Activated T-cell treated with anti-CD3 and anti-CD28 coated beads, Interleukin-2, amount 50 U/mL, for 72 hours (primary cell): ENCODE results near the gene FGF2. TPM values are rescaled to one million over a fixed set of nuclear protein-coding genes. Genes with fewer than 3 reads are reported as not detected.

ENCODE experiments used
- ATAC-seq, 2 donors: fragments of 150-1000 bp; cut with Tn5 transposase; replicated peaks in 1 of 2; 2 replicates each; pipeline ENCODE4 v1.10.0; 2021; ENCODE audit warnings: moderate library complexity in 2 of 2, mild to moderate bottlenecking in 1 of 2
- DNase-seq, 2 donors: peaks; one replicate each; pipeline ENCODE4 v3.0.0; 2021 to 2022; ENCODE audit warnings: mixed read lengths in 1 of 2
- H3K27ac Mint-ChIP-seq: one replicate; pipeline ENCODE4 v1.8.0; 2022; ENCODE audit warnings: mild to moderate bottlenecking, moderate library complexity, mixed read lengths
- H3K27me3 Mint-ChIP-seq: one replicate; pipeline ENCODE4 v1.8.0; 2022; ENCODE audit warnings: low read depth, mixed read lengths
- H3K36me3 Mint-ChIP-seq, 2 donors: one replicate each; pipeline ENCODE4 v1.8.0; 2022; ENCODE audit warnings: mixed read lengths in 2 of 2, mild to moderate bottlenecking in 1 of 2; ENCODE audit not compliant: insufficient read depth in 2 of 2
- H3K4me1 Mint-ChIP-seq: one replicate; pipeline ENCODE4 v1.8.0; 2022; ENCODE audit warnings: low read depth, mixed read lengths
- H3K4me3 Mint-ChIP-seq, 2 donors: one replicate each; pipeline ENCODE4 v1.8.0; 2022; ENCODE audit warnings: mild to moderate bottlenecking in 2 of 2, mixed read lengths in 2 of 2, moderate library complexity in 2 of 2
- H3K9me3 Mint-ChIP-seq, 2 donors: one replicate each; pipeline ENCODE4 v1.8.0; 2022; ENCODE audit warnings: mixed read lengths in 2 of 2
- total RNA-seq, 2 donors: library from RNA; stranded (reverse); gene quantifications; one replicate each; pipeline ENCODE4 v1.2.3, GENCODE V29; 2022

The FGF2 gene
- total RNA-seq, 2 donors from 2014 or later, result 2.7 to 4.8 TPM

DNA sequence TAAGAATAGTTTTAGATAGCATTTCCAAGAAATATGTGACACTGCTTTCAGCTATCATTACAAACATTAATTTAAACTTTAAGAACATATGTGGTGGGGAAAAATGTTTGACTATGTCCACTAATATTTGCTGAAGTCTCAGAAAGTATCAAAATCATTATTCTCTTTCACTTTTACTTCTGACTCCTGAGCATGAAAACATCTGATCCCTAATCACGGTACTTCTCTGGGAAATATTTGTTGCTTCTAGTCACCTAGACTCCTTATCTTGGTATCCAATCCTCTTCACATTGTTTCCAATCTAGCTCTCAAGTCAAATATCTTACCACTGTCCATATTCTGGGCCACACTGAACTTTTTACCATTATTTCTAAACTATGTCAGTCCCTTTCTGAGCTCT, 85.0 kb downstream of the FGF2 start:
- no peak for DNase-seq
- Mint-ChIP-seq H3K4me3 (no peak overlapping the region), H3K27me3 (no peaks in the 10 kb centered on the region), H3K36me3 (peaks cover 0 to 2% of the 10 kb centered on the region in 2 donors), H3K4me1 (no peaks in the 10 kb centered on the region), H3K27ac (no peak overlapping the region), H3K9me3 (no peaks in the 10 kb centered on the region)
- ATAC-seq, result no peak

DNA sequence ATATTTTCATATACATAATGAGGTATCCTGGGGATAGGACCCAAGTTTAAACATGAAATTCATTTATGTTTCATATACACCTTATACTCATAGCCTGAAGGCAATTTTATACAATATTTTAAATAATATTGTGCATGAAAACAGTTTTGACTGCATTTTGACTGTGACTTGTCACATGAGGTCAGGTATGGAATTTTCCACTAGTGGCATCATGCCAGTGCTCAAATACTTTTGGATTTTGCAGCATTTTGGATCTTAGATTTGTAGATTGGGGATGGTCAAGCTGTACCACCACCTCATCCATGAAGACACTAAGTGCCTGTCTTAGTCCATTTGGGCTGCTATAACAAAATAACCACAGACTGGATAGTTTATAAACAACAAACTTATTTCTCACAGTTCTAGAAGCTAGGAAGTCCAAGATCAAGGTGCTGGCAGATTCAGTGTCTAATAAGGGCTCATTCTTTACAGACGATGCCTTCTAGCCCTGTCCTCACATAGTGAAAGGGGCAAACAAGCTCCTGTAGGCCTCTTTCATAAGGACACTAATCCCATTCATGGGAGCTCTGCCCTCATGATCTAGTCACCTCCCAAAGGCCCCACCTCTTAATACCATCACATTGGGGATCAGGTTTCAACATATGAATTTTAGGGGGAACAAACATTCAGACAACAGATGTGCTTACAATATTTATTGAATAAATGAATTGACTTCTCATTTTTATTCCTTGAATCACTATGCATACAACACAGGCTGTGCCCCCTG, 86.4 kb downstream of the FGF2 start:
- H3K9me3 Mint-ChIP-seq, result no peaks in the 10 kb centered on the region
- no peaks in the 10 kb centered on the region for H3K27me3 Mint-ChIP-seq
- no peaks in the 10 kb centered on the region for H3K4me1 Mint-ChIP-seq
- peaks cover 0 to 2% of the 10 kb centered on the region in 2 donors for H3K36me3 Mint-ChIP-seq
- ATAC-seq (no peak), DNase-seq (no peak)
- no peak overlapping the region for H3K27ac Mint-ChIP-seq
- H3K4me3 Mint-ChIP-seq, result no peak overlapping the region

- ATAC-seq (peak; percentile 51 to 58), DNase-seq (peak; percentile 15 to 35)
- Mint-ChIP-seq H3K27me3 (no peaks in the 10 kb centered on the region), H3K27ac (no peak overlapping the region), H3K9me3 (no peaks in the 10 kb centered on the region), H3K36me3 (no peaks in the 10 kb centered on the region), H3K4me3 (no peak overlapping the region), H3K4me1 (no peaks in the 10 kb centered on the region)
Observed at GRCh38 chr4:122914292-122914904, 87.8 kb downstream of the FGF2 start.

- no peaks in the 10 kb centered on the region for H3K9me3 Mint-ChIP-seq
- DNase-seq (no peak), ATAC-seq (no peak)
- no peaks in the 10 kb centered on the region for H3K27me3 Mint-ChIP-seq
- H3K4me1 Mint-ChIP-seq, result no peaks in the 10 kb centered on the region
- H3K27ac Mint-ChIP-seq, result no peak overlapping the region
- no peak overlapping the region for H3K4me3 Mint-ChIP-seq
- H3K36me3 Mint-ChIP-seq, result no peaks in the 10 kb centered on the region
Observed at GRCh38 chr4:122914938-122915337, 88.3 kb downstream of the FGF2 start.

GRCh38 chr4:122917731-122918130, 91.1 kb downstream of the FGF2 start:
- ATAC-seq, result no peak
- DNase-seq, result no peak
- H3K27ac Mint-ChIP-seq, result no peak overlapping the region
- H3K27me3 Mint-ChIP-seq, result no peaks in the 10 kb centered on the region
- H3K9me3 Mint-ChIP-seq, result no peaks in the 10 kb centered on the region
- peaks cover 6% of the 10 kb centered on the region for H3K4me1 Mint-ChIP-seq
- no peaks in the 10 kb centered on the region for H3K36me3 Mint-ChIP-seq
- no peak overlapping the region for H3K4me3 Mint-ChIP-seq

- peak overlapping the region in 1 of 2 donors; percentile 34 for H3K4me3 Mint-ChIP-seq
- H3K4me1 Mint-ChIP-seq, result peaks cover 6% of the 10 kb centered on the region
- H3K36me3 Mint-ChIP-seq, result no peaks in the 10 kb centered on the region
- ATAC-seq, result no peak
- DNase-seq, result no peak
- H3K27ac Mint-ChIP-seq, result no peak overlapping the region
- no peaks in the 10 kb centered on the region for H3K9me3 Mint-ChIP-seq
- no peaks in the 10 kb centered on the region for H3K27me3 Mint-ChIP-seq
Observed at GRCh38 chr4:122920473-122920872, 93.8 kb downstream of the FGF2 start.

DNA sequence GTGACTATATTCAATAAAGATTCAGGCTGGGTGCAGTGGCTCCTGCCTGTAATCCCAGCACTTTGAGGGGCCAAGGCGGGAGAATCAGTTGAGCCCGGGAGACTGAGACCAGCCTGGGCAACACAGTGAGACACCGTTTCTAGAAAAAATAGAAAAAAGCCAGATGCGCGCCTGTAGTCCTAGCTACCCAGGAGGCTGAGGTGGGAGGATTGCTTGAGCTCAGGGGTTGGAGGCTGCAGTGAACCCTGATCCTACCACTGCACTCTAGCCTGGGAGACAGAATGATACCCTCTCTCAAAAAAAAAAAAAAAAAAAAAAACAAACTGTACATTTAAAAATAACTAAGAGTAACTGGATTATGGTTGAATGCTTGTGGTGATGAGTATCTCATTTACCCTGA, 94.7 kb downstream of the FGF2 start:
- peak overlapping the region; percentile 96 to 100 for H3K4me3 Mint-ChIP-seq

DNA sequence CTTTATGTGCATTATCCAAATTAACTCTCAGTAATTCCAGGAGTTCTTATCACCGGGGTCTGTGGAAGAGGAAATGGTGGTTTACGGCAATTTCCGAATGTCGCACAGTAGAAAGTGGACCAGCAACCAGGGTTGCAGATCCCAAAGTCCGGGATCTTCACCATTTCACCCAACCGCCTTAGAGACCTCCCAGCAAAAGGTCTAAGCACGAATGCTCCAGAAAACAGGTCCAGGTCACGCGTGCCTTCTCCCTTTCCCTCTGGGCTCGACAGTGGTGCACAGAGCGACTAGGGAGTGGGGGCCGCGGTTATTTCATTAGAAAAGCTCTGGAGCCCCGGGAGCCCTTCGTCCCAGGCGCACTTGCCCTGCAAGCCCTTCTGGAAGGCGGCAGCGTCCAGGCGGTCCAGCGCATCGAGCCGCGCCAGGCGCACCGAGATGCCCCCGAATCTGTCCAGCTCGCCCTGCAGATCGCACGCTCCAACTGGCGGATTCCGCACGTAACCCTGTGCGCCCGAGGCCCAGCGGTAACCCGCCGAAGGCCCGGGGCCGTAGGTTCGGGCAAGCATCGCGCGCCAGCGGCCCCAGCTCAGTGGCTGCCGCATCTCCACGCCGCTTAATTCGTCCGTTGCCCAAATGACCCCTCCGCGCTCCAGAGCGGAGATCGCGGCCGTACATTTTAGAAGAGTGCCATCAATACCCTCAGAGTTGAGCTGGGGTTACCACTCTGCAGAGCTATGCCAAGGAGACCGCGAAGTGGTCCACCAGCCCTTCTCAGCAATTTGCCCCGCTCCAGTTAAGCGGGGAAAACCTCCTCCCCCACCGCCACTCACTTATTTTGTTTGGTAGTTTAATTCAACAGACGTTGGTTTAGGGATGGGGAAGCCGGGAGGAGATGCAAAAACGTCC, 95.6 kb downstream of the FGF2 start, which contains the start of gene NUDT6:
NUDT6 (minus strand) TSS at position 627 of the 906 bp plus-strand sequence; CDS start at position 602, 25 bp downstream.
- ATAC-seq (peak; percentile 65 to 70), DNase-seq (peak; percentile 54 to 57)
- no peaks in the 10 kb centered on the region for H3K9me3 Mint-ChIP-seq
- no peaks in the 10 kb centered on the region for H3K27me3 Mint-ChIP-seq
- peaks cover 9% of the 10 kb centered on the region for H3K4me1 Mint-ChIP-seq
- peak within 1 kb of the TSS; percentile 98 for H3K27ac Mint-ChIP-seq
- no peaks in the 10 kb centered on the region for H3K36me3 Mint-ChIP-seq
- H3K4me3 Mint-ChIP-seq, result peak within 1 kb of the TSS; percentile 96 to 100

More for the DNA sequence above, 94.7 kb downstream of the FGF2 start:
- Mint-ChIP-seq H3K9me3 (no peaks in the 10 kb centered on the region), H3K4me1 (peaks cover 6% of the 10 kb centered on the region), H3K27ac (no peak overlapping the region), H3K27me3 (no peaks in the 10 kb centered on the region), H3K36me3 (no peaks in the 10 kb centered on the region)
- DNase-seq (no peak), ATAC-seq (no peak)

DNA sequence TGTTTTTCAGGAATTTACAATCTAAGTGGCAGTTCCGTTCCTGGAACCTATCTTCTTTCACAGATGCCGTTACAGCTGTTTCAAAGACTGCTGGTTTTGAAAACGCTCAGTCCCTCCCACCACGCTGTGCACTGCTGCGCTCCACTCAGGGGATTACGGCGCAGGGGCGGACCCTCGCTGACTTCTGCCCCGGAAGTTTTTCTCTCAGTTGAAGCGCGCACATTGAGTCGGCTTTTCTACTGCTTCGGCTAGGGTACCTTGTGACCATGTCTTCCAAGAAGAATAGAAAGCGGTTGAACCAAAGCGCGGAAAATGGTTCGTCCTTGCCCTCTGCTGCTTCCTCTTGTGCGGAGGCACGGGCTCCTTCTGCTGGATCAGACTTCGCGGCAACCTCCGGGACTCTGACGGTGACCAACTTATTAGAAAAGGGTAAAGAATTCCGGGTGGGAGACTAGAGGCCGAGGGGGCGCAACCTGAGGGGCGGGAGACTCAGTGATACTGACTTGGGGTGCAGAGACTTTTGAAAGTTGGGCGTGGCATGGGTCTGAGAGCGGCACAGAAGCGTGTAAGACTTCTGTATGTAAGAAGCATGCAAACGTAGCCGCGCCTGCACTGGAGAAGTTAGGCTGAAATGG, 96.4 kb downstream of the FGF2 start:
- ATAC-seq, result peak; percentile 97 to 98
- peaks cover 10% of the 10 kb centered on the region for H3K4me1 Mint-ChIP-seq

GRCh38 chr4:122928930-122929329, 102.3 kb downstream of the FGF2 start:
- Mint-ChIP-seq H3K27ac (no peak overlapping the region), H3K4me3 (no peak overlapping the region), H3K27me3 (no peaks in the 10 kb centered on the region), H3K36me3 (peaks cover 2 to 4% of the 10 kb centered on the region in 2 donors), H3K9me3 (no peaks in the 10 kb centered on the region), H3K4me1 (peaks cover 4% of the 10 kb centered on the region)
- ATAC-seq, result no peak
- DNase-seq, result no peak

More for the DNA sequence above, 96.4 kb downstream of the FGF2 start:
- H3K27ac Mint-ChIP-seq, result peak overlapping the region; percentile 98
- no peaks in the 10 kb centered on the region for H3K9me3 Mint-ChIP-seq
- H3K36me3 Mint-ChIP-seq, result no peaks in the 10 kb centered on the region
- H3K4me3 Mint-ChIP-seq, result peak overlapping the region; percentile 96 to 100
- DNase-seq, result peak; percentile 89 to 92
- no peaks in the 10 kb centered on the region for H3K27me3 Mint-ChIP-seq

- Mint-ChIP-seq H3K4me1 (peaks cover 4% of the 10 kb centered on the region), H3K27ac (no peak overlapping the region), H3K36me3 (peaks cover 3 to 12% of the 10 kb centered on the region in 2 donors), H3K4me3 (no peak overlapping the region), H3K27me3 (no peaks in the 10 kb centered on the region), H3K9me3 (no peaks in the 10 kb centered on the region)
- no peak for ATAC-seq
- no peak for DNase-seq
Observed at GRCh38 chr4:122930862-122931261, 104.2 kb downstream of the FGF2 start.

GRCh38 chr4:122932763-122933162, 106.1 kb downstream of the FGF2 start:
- H3K27ac Mint-ChIP-seq, result no peak overlapping the region
- H3K4me1 Mint-ChIP-seq, result no peaks in the 10 kb centered on the region
- H3K4me3 Mint-ChIP-seq, result no peak overlapping the region
- DNase-seq (no peak), ATAC-seq (no peak)
- peaks cover 3 to 12% of the 10 kb centered on the region in 2 donors for H3K36me3 Mint-ChIP-seq
- H3K27me3 Mint-ChIP-seq, result no peaks in the 10 kb centered on the region
- H3K9me3 Mint-ChIP-seq, result no peaks in the 10 kb centered on the region
